ENCODE data around the gene FAM13C. TPM values are rescaled to one million over a fixed set of nuclear protein-coding genes. Genes with fewer than 3 reads are reported as not detected.

Gene FAM13C
- total and polyA plus RNA-seq, 9 of the 15 experiments (the other 6 are each of a cell fraction or from before 2014, with no cell fraction given), result not detected

GRCh38 chr10:59323036-59323459, 39.3 kb downstream of the FAM13C start:
- Histone ChIP-seq H3K79me2 (ENCODE audit: control insufficient read depth, insufficient read depth, low read length) (no peaks in the 10 kb centered on the region), H3K9me3 (replicated peaks; ENCODE audit: control insufficient read depth, insufficient read depth, low read depth, low read length) (no peaks in the 10 kb centered on the region), H3K4me1 (replicated peaks in 1 of 2; ENCODE audit: control insufficient read depth in 2 of 2, insufficient read depth in 2 of 2, low read length in 2 of 2) (no peaks in the 10 kb centered on the region), H3K36me3 (ENCODE audit: control insufficient read depth, insufficient read depth, low read length) (no peaks in the 10 kb centered on the region), H3K27me3 (ENCODE audit: control insufficient read depth in 2 of 2, insufficient read depth in 2 of 2, low read length in 2 of 2) (no peaks in the 10 kb centered on the region), H3K27ac (ENCODE audit: extremely low read depth, low read depth, low read length) (no peak overlapping the region), H2AFZ (ENCODE audit: low read depth, low read length) (no peak overlapping the region), H3K4me3 (no peak overlapping the region), H3K9me1 (ENCODE audit: control insufficient read depth, insufficient read depth, low read length) (no peaks in the 10 kb centered on the region), H3K9ac (ENCODE audit: insufficient read depth in 1 of 2, low read depth in 2 of 2, low read length in 2 of 2) (no peak overlapping the region), H4K20me1 (replicated peaks; ENCODE audit: control insufficient read depth, insufficient read depth, low read length) (no peaks in the 10 kb centered on the region), H3K4me2 (ENCODE audit: insufficient read depth, low read length) (no peak overlapping the region)
- BruUV-seq (replicated peaks), result no TSS peak
- DNase-seq (ENCODE audit: extremely low read depth in 1 of 4, low spot score in 3 of 4), result no peak
- whole genome bisulfite sequencing (ENCODE audit: insufficient coverage, low coverage, missing lambda C conversion rate), result 0% methylated on average over 2 of the region's 2 CpGs
- no peak for ATAC-seq
- ChIA-PET CTCF (ENCODE audit: low intra/inter-chr PET ratio) (no interaction called here), POLR2A (no interaction called here)
- in situ Hi-C loops (cut with MboI) (no loop called here), intact Hi-C loops (cut with micrococcal nuclease) (no loop called here)
- FAIRE-seq, result no peak
- TF ChIP-seq HOXB6 (CRISPR knock-in tag; IDR thresholded peaks at IDR 0.05; ENCODE audit: borderline replicate concordance) (no peak), E2F5 (CRISPR knock-in tag; IDR thresholded peaks at IDR 0.05) (no peak), TEAD1 (CRISPR knock-in tag; IDR thresholded peaks at IDR 0.05) (no peak), CEBPB (tag; IDR thresholded peaks at IDR 0.05) (no peak), NUFIP1 (IDR thresholded peaks at IDR 0.05; ENCODE audit: partially characterized antibody) (no peak), ZNF347 (CRISPR knock-in tag; IDR thresholded peaks at IDR 0.05; ENCODE audit: low read depth) (no peak), ZNF184 (CRISPR knock-in tag; IDR thresholded peaks at IDR 0.05) (no peak), BRD9 (IDR thresholded peaks at IDR 0.05; ENCODE audit: low read depth, partially characterized antibody) (no peak), VEZF1 (CRISPR knock-in tag; IDR thresholded peaks at IDR 0.05) (no peak), ZFP30 (CRISPR knock-in tag; IDR thresholded peaks at IDR 0.05; ENCODE audit: borderline replicate concordance) (no peak), SNIP1 (IDR thresholded peaks at IDR 0.05; ENCODE audit: low read depth) (no peak), KDM1A (IDR thresholded peaks at IDR 0.05) (no peak), CHAMP1 (IDR thresholded peaks at IDR 0.05) (no peak), MTA3 (IDR thresholded peaks at IDR 0.05; ENCODE audit: borderline replicate concordance) (no peak), ZNF75A (CRISPR knock-in tag; IDR thresholded peaks at IDR 0.05) (no peak), BCL6 (CRISPR knock-in tag; IDR thresholded peaks at IDR 0.05) (no peak)
